ENCODE results near the gene TGM1.

DNA sequence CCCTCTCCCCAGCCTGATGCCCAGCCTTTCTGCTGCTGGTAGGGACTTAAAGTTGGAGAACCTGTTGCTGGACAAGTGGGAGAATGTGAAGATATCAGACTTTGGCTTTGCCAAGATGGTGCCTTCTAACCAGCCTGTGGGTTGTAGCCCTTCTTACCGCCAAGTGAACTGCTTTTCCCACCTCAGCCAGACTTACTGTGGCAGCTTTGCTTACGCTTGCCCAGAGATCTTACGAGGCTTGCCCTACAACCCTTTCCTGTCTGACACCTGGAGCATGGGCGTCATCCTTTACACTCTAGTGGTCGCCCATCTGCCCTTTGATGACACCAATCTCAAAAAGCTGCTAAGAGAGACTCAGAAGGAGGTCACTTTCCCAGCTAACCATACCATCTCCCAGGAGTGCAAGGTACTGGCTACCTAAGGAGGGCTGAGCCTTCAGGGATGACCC lies 55.8 kb downstream of the TGM1 start:
- TF ChIP-seq, protein P1, sequence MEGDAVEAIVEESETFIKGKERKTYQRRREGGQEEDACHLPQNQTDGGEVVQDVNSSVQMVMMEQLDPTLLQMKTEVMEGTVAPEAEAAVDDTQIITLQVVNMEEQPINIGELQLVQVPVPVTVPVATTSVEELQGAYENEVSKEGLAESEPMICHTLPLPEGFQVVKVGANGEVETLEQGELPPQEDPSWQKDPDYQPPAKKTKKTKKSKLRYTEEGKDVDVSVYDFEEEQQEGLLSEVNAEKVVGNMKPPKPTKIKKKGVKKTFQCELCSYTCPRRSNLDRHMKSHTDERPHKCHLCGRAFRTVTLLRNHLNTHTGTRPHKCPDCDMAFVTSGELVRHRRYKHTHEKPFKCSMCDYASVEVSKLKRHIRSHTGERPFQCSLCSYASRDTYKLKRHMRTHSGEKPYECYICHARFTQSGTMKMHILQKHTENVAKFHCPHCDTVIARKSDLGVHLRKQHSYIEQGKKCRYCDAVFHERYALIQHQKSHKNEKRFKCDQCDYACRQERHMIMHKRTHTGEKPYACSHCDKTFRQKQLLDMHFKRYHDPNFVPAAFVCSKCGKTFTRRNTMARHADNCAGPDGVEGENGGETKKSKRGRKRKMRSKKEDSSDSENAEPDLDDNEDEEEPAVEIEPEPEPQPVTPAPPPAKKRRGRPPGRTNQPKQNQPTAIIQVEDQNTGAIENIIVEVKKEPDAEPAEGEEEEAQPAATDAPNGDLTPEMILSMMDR (IDR thresholded peaks at IDR 0.05; ENCODE audit: low read depth, low read length, missing input control): no peak
- TF ChIP-seq, protein P2, sequence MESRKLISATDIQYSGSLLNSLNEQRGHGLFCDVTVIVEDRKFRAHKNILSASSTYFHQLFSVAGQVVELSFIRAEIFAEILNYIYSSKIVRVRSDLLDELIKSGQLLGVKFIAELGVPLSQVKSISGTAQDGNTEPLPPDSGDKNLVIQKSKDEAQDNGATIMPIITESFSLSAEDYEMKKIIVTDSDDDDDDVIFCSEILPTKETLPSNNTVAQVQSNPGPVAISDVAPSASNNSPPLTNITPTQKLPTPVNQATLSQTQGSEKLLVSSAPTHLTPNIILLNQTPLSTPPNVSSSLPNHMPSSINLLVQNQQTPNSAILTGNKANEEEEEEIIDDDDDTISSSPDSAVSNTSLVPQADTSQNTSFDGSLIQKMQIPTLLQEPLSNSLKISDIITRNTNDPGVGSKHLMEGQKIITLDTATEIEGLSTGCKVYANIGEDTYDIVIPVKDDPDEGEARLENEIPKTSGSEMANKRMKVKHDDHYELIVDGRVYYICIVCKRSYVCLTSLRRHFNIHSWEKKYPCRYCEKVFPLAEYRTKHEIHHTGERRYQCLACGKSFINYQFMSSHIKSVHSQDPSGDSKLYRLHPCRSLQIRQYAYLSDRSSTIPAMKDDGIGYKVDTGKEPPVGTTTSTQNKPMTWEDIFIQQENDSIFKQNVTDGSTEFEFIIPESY (IDR thresholded peaks at IDR 0.05): no peak
- TF ChIP-seq, protein P3, sequence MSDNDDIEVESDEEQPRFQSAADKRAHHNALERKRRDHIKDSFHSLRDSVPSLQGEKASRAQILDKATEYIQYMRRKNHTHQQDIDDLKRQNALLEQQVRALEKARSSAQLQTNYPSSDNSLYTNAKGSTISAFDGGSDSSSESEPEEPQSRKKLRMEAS (IDR thresholded peaks at IDR 0.05): no peak
- TF ChIP-seq GABPA (IDR thresholded peaks at IDR 0.05 in 1 of 2, conservative IDR thresholded peaks at IDR 0.05 in 1 of 2): no peak
- TF ChIP-seq, protein P4, sequence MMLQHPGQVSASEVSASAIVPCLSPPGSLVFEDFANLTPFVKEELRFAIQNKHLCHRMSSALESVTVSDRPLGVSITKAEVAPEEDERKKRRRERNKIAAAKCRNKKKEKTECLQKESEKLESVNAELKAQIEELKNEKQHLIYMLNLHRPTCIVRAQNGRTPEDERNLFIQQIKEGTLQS (IDR thresholded peaks at IDR 0.05): no peak

Data from liver (tissue), 3 donors.